NCI-H1436 (cell line): ENCODE results near the gene OSBPL10.
A peak's percentile ranks its signal among the peaks of the same experiment; 100 is the strongest.
"Not testable (repeated sequence)": the region's sequence is repeated elsewhere in the genome, so short reads cannot be mapped to it uniquely, and the experiment has no call there.

Source experiments
- DNase-seq: peaks from one replicate; lab custom pipeline; 2025; lab: John Stamatoyannopoulos, UW

The OSBPL10 gene

DNA sequence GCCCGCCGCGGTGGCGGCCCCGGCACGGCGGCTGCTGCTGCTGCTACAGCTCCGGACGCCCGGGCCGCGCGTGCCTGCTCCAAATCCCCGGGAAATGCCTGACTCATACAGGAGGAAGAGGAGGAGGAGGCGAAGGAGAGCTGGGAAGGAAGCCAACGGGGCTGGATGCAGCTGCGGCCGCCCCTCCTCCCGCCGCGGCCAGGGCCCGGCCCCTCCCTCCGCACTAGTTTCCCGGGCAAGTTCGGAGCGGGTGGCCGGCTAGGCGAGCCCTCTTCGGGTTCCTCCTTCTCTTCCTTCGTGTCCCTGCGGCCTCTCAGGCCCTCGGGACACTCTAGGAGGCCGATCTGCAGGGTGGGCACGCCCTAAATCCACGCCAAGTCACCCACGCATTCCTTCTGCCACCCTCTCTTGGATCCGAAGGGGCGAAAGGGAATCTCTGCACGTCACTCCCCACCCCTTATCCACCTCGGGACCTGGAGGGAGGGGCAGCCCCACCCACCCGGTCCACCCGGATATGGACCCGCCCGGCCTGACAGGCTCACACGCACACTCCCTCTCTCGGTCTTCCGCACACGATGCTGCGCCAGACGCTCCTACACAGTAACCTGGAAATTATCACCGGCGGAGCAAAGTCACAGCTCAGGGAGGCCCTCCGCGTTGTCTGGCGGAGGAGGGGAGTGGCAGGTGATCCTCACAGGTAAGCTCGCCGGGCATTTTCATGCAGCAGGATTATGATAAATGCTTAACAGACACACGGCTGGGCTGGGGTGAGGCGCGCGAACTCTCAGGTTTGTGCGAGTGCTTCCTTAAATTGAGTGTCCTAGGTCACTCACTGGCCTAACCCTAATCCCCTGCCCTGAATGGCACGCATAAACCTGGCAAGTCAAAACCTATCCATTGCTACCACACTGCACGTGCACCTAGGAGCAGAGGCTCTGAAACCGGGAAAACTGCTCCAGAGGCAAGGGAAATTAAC is at the start of gene OSBPL10, which contains the start of gene ZNF860:
OSBPL10 (minus strand) TSS at position 57 of the 976 bp plus-strand sequence. CDS start 83 bp downstream, outside the sequence.
ZNF860 (plus strand) TSS at position 545 of the 976 bp plus-strand sequence. CDS start 7,330 bp downstream, outside the sequence.
- peak; percentile 10 for DNase-seq

GRCh38 chr3:32026593-32026992 is 45.5 kb upstream of the OSBPL10 start:
- DNase-seq = no peak

DNA sequence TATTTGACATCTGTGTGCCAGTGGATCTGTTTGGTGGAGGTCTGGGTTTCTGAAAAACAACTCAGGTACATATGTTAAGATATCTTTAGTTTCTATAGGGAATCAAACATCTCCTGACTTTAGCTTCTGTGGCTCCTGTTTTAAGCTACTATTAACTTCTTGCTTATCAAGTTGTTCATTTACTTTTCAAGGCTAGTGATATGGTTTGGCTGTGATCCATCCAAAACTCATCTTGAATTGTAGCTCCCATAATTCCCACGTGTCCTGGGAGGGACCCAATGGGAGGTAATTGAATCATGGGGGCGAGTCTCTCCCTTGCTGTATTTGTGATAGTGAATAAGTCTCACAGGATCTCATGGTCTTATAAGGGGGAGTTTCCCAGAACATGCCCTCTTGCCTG is 41.9 kb upstream of the OSBPL10 start:
- no peak for DNase-seq

GRCh38 chr3:32021748-32022147 is 40.7 kb upstream of the OSBPL10 start:
- no peak for DNase-seq

GRCh38 chr3:32021155-32021554 is 40.1 kb upstream of the OSBPL10 start:
- DNase-seq = no peak

- DNase-seq = no peak
Measured at GRCh38 chr3:32018757-32019564, 37.9 kb upstream of the OSBPL10 start.

DNA sequence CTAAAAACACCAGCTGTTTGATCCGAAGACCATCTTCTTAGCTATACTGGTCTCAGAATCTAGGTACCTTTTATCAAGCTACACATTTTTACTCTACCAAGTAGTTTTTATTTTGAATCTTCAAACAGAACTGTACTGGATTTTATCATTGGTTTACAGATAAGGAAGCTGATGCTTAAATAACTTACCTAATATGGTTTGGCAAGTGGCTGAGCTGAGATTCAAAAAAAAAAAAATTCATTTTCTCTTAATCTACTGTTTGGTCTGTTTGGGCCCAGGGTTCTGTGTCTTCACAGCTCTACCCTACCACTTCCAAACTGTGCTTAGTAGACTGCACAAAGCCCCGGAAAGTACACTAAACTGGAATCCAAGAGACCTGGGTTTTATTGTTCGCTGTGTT is 36.2 kb upstream of the OSBPL10 start:
- DNase-seq = no peak

DNA sequence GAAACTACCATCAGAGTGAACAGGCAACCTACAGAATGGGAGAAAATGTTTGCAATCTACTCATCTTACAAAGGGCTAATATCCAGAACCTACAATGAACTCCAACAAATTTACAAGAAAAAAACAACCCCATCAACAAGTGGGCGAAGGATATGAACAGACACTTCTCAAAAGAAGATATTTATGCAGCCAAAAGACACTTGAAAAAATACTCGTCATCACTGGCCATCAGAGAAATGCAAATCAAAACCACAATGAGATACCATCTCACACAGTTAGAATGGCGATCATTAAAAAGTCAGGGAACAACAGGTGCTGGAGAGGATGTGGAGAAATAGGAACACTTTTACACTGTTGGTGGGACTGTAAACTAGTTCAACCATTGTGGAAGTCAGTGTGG is 34.6 kb upstream of the OSBPL10 start:
- not testable (repeated sequence) for DNase-seq

DNA sequence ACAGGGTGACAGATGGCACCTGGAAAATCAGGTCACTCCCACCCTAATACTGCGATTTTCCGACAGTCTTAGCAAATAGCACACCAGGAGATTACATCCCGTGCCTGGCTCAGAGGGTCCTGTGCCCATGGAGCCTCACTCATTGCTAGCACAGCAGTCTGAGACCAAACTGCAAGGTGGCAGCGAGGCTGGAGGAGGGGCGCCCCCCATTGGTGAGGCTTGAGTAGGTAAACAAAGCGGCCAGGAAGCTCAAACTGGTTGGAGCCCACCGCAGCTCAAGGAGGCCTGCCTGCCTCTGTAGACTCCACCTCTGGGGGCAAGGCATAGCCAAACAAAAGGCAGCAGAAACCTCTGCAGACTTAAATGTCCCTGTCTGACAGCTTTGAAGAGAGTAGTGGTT is 29.6 kb upstream of the OSBPL10 start:
- not testable (repeated sequence) for DNase-seq

GRCh38 chr3:32009957-32010356 is 28.9 kb upstream of the OSBPL10 start:
- DNase-seq = no peak

DNA sequence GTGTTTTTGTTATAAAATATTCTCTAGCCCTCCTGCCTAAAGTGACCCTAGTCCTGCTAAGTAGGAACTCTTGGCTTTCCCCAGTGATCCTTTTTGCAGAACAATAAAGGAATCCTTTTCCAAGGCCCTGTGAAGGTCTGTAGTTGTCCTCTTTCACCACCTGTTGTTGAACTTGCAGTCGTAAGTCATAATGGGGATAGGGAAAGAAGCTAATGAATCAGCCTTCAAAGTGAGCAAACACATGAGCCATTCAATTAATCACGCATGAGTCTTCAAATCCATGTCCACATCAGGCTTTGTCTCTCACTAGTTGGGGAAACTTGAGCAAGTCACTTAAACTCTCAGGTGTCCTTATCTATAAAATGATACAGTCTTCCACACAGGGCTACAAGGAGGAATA is 28.0 kb upstream of the OSBPL10 start:
- DNase-seq = no peak

DNA sequence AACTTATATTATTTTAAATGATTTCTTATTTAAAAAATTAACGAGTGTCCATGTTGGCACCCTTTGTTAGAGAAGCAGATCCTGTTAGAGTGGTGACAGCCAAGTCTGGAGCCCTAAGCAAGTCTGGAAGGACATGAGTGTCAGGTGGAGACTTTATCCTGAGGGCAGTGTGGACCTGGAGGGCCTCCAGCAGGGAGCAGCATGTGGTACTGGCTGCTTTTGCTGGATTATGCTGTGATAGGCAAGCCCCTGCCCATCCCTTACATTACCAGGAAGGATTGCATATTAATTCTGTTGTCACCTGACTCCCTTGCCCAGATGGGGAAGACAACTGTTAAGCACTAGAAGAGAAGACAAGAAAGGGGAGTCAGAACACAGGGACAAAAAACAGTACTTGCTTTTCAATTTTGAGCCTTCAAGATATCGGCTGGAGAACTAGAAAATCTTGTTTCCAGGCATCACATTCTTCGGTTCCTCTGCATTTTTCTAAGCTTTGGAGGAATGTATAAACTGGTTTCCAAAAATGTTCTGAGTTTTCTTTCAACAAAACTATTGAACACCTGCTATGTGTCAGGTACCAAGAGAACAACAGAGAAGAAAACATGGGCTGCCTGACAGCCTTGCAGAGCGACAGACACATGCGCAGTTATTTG is 23.2 kb upstream of the OSBPL10 start:
- no peak for DNase-seq

DNA sequence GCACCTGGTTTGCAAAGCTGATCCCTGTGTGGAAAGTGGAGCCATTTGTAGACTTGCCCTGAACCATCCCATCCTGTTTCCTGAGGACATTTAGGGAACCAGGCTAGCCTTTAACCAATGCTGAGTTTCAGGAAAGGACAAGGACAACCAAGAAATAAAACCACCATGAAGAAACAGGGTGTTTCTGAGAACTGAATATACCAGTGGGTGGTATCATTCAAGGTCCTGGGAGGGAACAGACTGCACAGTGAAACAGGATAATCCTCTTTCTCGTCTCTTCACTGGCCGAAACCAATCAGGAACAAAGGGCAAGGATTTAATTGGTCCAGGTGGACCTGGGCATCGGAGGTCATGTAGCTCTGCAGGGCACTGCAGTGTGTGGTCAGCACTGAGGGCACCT is 22.3 kb upstream of the OSBPL10 start:
- DNase-seq = no peak

- no peak for DNase-seq
Measured at GRCh38 chr3:32002561-32003368, 21.7 kb upstream of the OSBPL10 start.

DNA sequence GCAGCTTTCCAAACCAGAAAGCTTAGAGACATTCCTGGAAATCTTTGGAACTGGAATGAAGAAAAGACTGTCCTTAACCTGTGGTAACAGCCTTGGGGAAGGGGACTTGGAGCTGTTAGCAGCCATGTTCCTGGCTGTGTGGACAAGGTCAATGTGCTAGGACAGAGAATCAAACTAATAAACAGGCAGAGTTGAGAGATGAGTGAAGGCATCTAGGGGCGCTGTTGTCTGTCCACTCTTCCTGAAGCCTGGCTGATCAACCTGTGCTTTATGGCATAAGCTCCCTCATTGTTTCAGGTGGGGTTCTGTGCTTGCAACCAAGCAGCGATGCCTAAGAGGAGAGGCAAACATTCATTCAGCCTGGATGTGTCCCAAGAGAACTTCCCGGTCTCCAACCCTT is 19.8 kb upstream of the OSBPL10 start:
- no peak for DNase-seq

- no peak for DNase-seq
Measured at GRCh38 chr3:31999907-32000439, 18.9 kb upstream of the OSBPL10 start.

DNA sequence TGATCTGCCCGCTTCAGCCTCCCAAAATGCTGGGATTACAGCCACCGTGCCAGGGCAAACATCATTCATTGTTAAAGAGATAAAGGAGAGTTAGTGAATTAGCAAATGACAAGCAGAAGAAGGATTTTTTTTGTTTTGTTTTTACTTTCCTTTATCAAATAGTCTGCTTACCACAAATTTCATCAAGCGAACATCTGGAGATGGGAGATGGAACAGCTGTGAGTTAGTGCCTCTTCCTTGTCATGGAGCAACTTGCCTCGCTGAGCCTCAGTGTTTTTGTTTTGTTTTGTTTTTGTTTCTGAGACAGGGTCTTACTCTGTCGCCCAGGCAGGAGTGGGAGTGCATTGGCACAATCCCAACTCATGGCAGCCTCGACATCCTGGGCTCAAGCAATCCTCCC is 16.4 kb upstream of the OSBPL10 start:
- no peak for DNase-seq

DNA sequence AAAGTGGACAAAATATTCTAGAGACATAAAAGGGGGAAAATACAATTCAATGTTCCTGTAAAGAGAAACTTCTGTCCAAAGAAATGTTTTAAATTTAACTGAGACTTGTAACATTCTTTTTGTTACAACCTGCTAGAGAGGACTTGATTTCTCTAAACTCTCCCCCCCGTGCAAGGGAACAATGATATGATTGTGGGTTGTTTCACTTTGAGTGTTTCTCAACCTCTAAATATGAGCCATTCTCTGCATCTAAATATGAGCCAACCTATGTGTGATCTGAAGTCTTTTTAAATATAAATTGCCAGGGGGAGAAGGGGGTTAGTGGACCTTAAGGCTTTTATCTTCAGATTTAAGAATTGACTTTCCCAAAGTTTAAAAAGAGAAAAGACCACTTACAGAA is 15.1 kb upstream of the OSBPL10 start:
- DNase-seq = no peak

DNA sequence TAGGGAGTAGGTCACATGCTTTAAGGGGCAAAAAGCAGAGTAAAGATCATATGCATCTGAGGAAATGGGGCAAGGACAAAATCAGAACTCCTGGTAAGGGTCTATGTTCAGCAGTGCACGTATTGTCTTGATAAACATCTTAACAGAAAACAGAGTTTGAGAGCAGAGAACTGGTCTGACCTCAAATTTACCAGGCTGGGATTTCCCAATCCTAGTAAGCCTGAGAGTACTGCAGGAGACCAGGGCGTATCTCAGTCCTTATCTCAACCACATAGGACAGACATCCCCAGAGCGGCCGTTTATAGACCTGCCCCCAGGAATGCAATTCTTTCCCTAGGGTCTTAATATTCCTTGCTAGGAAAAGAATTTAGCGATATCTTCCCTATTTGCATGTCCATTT is 14.0 kb upstream of the OSBPL10 start:
- not testable (repeated sequence) for DNase-seq

DNA sequence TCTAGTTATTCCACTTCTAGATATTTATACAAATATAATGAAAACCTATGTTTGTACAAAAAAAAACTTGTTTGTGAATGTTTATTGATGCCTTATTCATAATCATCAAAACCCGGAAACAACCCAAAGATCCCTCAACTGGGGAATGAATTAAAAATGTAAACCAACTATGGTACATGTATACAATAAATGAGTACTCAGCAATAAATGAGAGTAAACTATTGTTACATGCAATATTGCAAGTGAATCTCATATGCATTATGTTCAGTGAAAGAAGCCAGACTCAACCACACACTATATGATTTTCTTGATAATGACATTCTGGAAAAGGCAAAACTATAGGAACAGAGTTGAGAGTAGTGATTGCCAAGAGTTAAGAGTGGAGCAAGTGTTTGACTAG is 12.8 kb upstream of the OSBPL10 start:
- DNase-seq = no peak

DNA sequence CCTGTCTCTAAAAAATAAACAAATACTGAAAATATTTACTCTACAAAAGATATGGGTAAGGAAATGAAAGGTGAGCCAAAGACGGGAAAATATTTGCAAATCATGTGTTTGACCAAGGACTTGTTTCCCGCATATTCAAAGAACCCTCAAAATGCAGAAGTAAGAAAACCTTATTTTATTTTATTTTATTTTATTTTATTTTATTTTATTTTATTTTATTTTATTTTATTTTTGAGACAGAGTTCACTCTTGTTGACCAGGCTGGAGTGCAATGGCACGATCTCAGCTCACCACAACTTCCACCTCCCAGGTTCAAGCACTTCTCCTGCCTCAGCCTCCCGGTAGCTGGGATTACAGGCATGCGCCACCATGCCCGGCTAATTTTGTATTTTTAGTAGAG is 11.9 kb upstream of the OSBPL10 start:
- not testable (repeated sequence) for DNase-seq
